ENCODE results near the gene RGL4.

RGL4 gene

GRCh38 chr22:23744001-23744400, 53.2 kb downstream of the RGL4 start:
- no peak for DNase-seq

GRCh38 chr22:23744485-23744884, 53.7 kb downstream of the RGL4 start:
- no peak for DNase-seq

- no peak for DNase-seq
Measured at GRCh38 chr22:23745791-23746190, 55.0 kb downstream of the RGL4 start.

Measured in NCI-H2081 (cell line).